ENCODE measurements around the gene BSDC1.

DNA sequence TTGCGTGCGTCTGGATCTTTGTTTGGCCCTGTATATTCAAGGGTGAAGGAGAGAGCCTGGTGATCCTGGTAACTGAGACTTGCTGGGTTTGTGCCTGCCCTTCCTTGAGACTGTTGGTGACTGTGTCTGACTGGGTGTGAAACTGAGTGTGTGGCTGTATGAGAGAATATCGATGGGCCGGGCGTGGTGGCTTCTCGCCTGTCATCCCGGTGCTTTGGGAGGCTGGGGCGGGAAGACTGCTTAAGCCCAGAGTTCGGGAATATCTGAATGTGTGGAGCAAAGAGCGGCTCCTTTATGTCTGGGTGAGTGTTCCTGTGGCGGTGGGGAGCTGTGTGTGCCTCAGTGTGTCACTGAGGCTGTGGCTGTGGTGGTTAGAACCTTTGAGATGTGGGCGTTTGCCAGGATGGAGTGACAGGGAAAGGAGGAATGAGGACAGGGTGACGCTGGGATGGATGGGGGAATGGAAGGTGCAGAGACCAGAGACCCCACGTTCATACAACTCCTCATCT is 55.5 kb downstream of the BSDC1 start:
- TF ChIP-seq, protein P1, sequence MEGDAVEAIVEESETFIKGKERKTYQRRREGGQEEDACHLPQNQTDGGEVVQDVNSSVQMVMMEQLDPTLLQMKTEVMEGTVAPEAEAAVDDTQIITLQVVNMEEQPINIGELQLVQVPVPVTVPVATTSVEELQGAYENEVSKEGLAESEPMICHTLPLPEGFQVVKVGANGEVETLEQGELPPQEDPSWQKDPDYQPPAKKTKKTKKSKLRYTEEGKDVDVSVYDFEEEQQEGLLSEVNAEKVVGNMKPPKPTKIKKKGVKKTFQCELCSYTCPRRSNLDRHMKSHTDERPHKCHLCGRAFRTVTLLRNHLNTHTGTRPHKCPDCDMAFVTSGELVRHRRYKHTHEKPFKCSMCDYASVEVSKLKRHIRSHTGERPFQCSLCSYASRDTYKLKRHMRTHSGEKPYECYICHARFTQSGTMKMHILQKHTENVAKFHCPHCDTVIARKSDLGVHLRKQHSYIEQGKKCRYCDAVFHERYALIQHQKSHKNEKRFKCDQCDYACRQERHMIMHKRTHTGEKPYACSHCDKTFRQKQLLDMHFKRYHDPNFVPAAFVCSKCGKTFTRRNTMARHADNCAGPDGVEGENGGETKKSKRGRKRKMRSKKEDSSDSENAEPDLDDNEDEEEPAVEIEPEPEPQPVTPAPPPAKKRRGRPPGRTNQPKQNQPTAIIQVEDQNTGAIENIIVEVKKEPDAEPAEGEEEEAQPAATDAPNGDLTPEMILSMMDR (conservative IDR thresholded peaks at IDR 0.05), result no peak
- TF ChIP-seq EZH2 (IDR thresholded peaks at IDR 0.05; ENCODE audit: low read depth), result no peak

Measured in PC-9 (cell line).